ENCODE results near the gene FASN. TPM values are rescaled to one million over a fixed set of nuclear protein-coding genes. Genes with fewer than 3 reads are reported as not detected.
A peak's percentile ranks its signal among the peaks of the same experiment; 100 is the strongest.

FASN gene
- total and polyA plus RNA-seq, 2 of the 13 experiments (the other 11 are each of a cell fraction or from before 2014, with no cell fraction given) = 51.7 to 101 TPM

GRCh38 chr17:82076018-82076784, 21.8 kb downstream of the FASN start (continued):
- TF ChIP-seq ZNF407 (CRISPR knock-in tag; IDR thresholded peaks at IDR 0.05; ENCODE audit: not compliant biosample characterization) (no peak), IKZF1 (IDR thresholded peaks at IDR 0.05) (no peak), ZNF180 (CRISPR knock-in tag; IDR thresholded peaks at IDR 0.05; ENCODE audit: borderline replicate concordance, low read depth) (no peak), ZNF276 (CRISPR knock-in tag; IDR thresholded peaks at IDR 0.05; ENCODE audit: low read depth) (no peak), ZNF574 (CRISPR knock-in tag; IDR thresholded peaks at IDR 0.05) (peak; percentile 38; the same call in 1 of the 2 replicates), ZFP36L2 (CRISPR knock-in tag; IDR thresholded peaks at IDR 0.05) (no peak), KDM5B (CRISPR knock-in tag; IDR thresholded peaks at IDR 0.05; ENCODE audit: borderline replicate concordance) (peak; percentile 60), ZSCAN20 (CRISPR knock-in tag; IDR thresholded peaks at IDR 0.05; ENCODE audit: borderline replicate concordance) (no peak), MTA3 (CRISPR knock-in tag; IDR thresholded peaks at IDR 0.05) (no peak), ZSCAN5A (CRISPR knock-in tag; IDR thresholded peaks at IDR 0.05; ENCODE audit: borderline replicate concordance) (no peak; the same call in 1 of the 2 replicates), ZNF567 (CRISPR knock-in tag; IDR thresholded peaks at IDR 0.05; ENCODE audit: borderline replicate concordance) (no peak)

All from HepG2 (cell line).